GM21576 (cell line): Measurements from ENCODE around the gene ZMIZ2.
"Not testable (repeated sequence)": the region's sequence is repeated elsewhere in the genome, so short reads cannot be mapped to it uniquely, and the experiment has no call there.

Source experiments
- ATAC-seq: cut with Tn5 transposase; IDR thresholded peaks from one replicate; pipeline ENCODE4 v1.9.1; 2021; ENCODE audit warnings: mild to moderate bottlenecking, moderate library complexity; ENCODE audit not compliant: unreplicated experiment

The ZMIZ2 gene, protein sequence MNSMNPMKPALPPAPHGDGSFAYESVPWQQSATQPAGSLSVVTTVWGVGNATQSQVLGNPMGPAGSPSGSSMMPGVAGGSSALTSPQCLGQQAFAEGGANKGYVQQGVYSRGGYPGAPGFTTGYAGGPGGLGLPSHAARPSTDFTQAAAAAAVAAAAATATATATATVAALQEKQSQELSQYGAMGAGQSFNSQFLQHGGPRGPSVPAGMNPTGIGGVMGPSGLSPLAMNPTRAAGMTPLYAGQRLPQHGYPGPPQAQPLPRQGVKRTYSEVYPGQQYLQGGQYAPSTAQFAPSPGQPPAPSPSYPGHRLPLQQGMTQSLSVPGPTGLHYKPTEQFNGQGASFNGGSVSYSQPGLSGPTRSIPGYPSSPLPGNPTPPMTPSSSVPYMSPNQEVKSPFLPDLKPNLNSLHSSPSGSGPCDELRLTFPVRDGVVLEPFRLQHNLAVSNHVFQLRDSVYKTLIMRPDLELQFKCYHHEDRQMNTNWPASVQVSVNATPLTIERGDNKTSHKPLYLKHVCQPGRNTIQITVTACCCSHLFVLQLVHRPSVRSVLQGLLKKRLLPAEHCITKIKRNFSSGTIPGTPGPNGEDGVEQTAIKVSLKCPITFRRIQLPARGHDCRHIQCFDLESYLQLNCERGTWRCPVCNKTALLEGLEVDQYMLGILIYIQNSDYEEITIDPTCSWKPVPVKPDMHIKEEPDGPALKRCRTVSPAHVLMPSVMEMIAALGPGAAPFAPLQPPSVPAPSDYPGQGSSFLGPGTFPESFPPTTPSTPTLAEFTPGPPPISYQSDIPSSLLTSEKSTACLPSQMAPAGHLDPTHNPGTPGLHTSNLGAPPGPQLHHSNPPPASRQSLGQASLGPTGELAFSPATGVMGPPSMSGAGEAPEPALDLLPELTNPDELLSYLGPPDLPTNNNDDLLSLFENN

DNA sequence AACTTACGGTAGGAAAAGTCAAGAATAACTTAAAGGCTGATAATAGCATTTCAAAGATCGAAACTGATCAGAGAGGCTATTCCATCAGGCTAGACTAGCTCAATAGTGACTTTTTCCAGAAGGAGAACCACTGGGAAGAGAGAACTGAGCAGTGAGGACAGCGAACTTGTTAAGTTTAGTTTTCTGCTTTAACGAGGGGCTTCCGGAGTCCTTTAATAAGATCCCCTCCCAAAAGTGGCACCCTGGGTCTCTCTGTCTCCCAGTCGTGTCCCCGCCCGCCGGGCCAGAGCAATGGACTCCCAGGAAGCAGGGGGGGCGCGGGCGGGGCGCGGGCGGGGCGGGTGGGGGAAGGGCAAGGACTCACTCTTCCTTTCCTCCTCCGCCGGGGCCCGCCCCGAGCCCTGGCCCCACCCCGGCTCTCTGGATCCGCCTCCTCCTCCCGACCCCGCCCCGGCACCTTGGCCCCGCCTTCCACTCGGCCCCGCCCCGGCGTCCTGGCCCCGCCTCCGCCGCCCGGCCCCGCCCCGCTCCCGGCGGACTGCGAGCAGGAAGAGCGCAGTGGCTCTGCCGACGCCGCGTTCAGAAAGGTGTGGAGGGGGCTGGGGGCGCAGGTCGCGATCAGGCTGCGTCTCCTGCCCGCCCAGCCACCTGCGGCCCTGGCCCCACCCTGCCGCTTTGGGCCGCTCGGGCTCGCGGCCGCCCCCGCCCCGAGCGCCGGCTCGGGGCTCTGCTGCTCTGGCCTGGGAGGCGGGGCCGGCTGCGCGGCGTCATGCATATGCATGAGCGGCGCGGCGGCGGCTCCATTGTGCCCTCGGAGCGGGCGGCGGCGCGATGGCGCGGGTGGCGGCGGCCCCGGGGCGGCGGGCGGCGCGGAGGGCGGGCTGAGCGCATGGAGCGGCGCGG, at the start of gene ZMIZ2:
TSS of gene ZMIZ2 (plus strand) at position 803 of the 903 bp plus-strand sequence. CDS start 7,403 bp downstream, outside the sequence.
- ATAC-seq, result peak; percentile 57

DNA sequence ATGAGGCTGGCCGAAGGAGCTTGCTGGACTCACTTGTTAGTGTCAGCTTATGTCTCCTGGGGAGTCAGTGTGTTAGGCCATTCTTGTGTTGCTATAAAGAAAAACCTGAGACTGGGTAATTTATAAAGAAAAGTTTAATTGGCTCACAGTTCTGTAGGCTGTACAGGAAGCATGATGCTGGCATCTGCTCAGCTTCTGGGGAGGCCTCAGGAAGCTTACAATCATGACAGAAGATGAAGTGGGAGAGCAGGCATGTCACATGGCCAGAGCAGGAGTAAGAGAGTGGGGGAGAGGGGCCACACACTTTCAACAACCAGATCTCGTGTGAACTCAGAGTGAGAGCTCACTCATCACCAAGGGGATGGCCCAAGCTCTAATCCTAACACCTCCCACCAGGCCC, 49.0 kb upstream of the ZMIZ2 start:
- not testable (repeated sequence) for ATAC-seq

DNA sequence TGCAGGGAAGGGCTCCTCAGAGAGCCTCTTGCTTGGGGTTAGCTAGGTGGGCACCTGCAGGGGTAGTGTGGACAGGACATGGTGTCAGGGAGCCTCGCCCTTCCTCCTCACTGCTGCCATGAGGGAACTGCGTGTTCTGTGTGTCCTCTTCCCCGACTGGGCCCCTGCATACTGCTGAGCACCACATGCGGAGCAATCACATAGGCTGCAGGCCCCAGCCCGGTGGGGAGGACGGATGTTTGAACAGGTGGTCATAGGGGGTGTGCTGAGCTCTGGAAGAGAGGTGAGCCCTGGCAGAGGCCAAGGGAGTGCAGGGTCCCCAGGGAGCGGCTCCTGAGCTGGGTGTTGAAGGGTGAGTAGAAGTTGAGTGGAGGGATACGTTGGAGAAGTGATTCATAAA, 48.3 kb upstream of the ZMIZ2 start:
- no peak for ATAC-seq

DNA sequence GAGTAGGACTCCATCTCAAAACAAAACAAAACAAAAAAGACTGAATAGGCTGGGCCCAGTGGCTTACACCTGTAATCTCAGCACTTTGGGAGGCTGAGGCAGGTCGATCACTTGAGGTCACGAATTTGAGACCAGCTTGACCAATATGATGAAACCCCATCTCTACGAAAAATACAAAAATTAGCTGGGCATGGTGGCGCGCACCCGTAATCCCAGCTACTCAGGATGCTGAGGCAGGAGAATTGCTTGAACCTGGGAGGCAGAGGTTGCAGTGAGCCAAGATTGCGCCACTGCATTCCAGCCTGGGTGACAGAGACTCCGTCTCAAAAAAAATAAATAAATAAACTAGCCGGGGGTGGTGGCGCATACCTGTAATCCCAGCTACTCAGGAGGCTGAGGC, 45.3 kb upstream of the ZMIZ2 start:
- ATAC-seq, result not testable (repeated sequence)

DNA sequence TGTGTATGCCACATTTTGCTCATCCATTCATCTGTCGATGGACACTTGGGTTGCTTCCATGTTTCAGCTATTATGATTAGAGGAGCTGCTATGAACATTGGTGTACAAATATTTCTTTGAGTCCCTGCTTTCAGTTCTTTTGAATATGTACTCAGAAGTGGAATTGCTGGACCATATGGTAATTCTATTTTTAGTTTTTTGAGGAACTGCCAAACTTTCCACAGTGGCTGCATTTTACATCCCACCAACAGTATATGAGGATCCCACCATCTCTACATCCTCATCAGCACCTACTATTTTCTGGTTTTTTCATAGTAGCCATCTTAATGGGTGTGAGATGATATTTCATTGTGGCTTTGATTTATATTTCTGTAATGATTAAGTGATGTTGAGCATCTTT, 44.7 kb upstream of the ZMIZ2 start:
- ATAC-seq, result no peak

DNA sequence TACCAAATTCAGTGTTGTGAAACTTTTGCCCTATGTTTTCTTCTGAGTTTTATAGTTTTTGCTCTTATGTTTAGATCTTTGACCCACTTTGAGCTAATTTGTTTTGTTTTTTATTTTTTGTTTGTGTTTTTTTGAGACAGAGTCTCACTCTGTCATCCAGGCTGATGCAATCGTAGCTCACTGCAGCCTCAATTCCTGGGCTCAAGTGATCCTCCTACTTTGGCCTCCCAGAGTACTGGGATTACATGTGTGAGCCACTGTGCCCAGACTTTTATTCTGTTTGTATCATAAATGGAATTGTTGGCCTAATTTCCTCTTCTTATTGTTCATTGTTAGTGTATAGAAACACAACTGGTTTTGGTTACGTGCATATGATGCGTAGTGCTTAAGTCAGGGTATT, 43.2 kb upstream of the ZMIZ2 start:
- ATAC-seq, result no peak

DNA sequence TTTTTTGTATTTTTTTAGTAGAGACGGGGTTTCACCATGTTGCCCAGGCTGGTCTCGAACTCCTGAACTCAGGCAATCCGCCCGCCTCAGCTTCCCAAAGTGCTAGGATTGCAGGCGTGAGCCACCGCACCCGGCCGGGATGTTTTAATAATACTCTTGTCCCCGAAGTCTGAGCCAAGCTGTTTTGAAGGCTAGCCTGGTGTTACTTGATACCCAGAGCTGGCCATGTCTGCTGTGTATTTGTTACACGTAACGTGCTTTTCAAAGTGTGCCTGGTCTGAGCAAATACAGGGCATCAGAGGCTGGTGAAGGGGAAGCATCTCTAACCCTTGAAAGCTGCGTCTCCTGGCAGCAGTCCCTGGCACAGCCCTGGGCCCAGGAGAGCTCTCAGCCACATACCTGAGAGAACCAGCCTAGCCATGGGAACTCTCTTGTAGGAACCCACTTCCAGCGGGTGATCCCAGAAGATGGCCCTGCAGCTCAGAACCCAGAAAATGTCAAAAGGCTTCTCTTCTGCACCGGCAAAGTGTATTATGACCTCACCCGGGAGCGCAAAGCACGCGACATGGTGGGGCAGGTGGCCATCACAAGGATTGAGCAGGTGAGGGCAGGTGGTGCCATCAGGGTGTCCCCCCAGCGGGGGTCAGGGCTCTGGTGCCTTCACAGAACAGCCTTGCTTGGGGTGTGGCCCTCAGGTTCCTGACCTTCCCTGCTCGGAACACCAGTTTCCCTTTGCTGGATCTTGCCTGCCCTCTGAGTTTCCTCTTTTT, 41.7 kb upstream of the ZMIZ2 start:
- no peak for ATAC-seq

DNA sequence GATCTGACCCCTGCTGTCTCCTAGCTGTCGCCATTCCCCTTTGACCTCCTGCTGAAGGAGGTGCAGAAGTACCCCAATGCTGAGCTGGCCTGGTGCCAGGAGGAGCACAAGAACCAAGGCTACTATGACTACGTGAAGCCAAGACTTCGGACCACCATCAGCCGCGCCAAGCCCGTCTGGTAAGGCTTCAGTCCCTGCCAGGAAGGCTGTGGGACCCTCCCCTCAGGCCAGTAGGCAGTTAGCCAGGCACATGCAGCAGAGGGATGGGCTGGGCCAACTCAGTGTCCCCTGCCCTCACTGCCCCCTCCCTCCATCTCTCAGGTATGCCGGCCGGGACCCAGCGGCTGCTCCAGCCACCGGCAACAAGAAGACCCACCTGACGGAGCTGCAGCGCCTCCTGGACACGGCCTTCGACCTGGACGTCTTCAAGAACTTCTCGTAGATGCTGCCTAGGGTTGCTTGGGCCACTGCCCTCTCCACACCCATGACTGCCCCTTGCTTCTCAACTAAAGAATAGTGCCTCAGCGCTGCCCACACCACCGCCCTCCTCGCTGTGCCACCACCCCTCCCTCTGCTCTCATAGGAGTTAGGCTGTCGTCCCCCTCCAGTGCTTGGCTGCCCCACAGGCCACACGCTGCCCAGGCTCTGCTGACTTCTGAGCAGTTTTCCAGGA, 41.0 kb upstream of the ZMIZ2 start:
- ATAC-seq, result no peak

DNA sequence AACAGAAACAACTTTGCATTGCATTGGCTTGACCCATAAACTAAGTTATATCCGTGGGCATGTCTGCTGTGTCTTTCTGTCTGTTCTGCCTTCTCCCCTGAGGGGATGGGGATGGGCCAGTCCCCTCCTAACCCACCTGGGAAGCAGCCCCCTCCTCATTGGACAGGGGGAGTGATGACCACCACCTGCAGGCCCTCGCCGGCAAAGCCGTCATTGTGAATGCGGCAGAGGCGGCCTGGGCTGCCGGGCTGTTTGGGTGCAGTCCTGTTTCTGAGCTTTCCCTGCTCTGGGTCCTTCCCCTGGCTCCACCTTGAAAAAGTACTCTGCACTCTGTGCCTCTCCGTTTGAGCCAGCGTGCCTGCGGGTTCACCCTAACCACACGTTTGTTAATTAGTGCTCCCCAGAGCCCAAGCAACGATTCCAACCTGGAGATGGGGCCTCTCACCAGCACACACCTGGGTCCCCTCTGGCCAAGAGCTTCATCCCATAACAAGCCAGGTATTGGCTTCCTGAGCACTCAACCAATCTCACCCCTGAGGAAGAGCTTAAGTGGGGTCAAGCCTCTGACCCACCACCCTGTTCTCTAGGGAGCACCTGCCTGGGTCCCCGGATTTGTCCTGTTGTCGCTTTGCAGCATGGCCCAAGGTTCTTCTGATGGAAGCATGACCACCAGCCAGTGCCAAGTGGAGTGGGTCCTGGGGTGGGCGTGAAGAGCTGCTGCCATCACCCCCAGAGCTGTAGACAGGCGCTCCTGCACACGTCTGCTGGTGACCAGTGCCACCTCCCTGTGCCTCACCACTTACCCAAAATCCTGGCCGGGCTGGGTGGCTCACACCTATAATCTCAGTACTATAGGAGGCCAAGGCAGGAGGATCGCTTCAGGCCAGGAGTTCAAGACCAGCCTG, 39.4 kb upstream of the ZMIZ2 start:
- no peak for ATAC-seq

DNA sequence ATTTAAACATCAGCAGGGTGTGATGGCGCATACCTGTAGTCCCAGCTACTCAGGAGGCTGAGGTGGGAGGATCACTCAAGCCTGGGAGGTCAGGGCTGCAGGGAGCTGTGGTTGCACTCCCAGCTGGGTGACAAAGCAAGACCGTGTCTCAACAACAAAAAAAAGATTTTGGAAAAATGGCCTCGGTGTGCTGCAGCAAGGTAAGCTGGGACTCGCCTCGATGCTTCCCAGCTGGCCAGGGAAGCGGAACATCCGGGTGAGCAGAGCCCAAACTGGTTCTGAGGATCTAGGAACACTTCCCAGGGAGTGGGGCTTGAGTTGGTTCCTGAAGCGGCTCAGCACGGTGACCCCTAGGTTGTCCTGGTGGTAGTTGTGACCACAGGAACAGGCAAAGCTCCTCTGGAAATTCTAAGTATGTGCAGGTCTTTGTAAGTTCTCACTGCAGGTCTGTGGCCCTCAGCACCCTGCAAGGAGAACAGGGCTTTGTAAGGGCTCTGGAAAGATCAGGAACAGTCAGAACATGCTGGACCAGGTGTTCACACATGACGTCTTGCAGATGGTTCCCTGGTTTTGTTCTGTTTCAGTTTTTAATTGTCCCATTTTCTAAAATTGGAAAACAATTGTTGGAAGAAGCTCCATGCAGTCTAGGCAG, 38.6 kb upstream of the ZMIZ2 start:
- ATAC-seq, result no peak

DNA sequence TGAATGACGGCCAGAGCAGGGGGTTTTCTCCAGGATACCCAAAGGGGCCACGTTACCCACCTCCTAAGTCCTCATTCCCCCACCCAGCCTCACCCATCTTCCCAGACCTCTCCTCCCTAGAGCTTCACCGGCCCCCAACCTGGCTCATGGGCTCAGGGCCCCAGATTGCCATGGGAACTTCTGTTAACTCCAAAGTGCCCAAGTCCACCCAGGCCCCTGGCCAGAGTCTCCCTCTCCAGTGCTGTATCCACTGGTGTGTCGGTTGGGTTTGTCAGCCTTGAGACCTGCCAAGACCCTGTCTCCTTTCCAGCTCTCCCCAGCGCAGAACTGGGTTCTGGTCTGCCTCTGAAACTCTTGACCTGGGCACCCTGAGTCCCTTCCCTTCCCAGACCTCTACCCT, 37.1 kb upstream of the ZMIZ2 start:
- ATAC-seq, result no peak

DNA sequence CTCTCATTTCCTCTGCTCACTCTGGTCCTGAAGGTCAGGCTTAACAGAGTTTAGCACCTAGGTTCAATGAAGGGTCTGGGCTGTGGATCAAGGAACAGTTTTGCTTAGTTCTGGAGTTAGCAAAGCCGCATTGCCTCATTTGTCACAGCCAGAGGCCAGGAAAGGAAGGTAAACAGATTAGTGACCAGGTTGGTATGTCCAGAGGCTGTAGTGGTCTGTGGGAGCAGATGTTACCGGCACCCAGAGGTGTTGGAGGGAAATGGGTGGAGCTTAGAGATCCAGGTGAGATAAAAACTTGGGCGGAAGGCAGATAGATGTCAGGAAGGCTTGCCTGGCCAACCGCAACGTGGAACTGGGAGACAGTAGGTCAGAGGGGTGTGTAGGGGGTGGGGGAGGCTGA, 36.6 kb upstream of the ZMIZ2 start:
- no peak for ATAC-seq

DNA sequence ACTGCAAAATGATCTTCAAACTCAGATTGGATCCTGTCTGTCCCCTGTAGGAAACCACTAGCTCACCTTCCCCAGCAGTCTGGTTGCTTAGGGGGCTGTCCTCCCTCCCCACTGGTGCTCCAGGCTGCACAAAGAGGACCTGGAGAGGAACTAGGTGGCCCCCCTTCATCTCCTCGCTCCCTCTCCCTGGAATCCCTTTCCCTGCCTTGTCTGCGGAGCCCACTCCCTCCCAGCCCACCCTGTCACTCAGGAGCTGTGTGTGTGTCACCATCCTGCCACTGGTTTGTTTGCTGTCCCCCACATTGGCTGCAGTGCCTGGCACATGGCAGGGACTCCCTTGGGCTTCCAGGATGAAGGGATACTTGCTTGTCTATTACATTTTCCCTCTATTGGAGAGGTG, 35.5 kb upstream of the ZMIZ2 start:
- ATAC-seq, result no peak

DNA sequence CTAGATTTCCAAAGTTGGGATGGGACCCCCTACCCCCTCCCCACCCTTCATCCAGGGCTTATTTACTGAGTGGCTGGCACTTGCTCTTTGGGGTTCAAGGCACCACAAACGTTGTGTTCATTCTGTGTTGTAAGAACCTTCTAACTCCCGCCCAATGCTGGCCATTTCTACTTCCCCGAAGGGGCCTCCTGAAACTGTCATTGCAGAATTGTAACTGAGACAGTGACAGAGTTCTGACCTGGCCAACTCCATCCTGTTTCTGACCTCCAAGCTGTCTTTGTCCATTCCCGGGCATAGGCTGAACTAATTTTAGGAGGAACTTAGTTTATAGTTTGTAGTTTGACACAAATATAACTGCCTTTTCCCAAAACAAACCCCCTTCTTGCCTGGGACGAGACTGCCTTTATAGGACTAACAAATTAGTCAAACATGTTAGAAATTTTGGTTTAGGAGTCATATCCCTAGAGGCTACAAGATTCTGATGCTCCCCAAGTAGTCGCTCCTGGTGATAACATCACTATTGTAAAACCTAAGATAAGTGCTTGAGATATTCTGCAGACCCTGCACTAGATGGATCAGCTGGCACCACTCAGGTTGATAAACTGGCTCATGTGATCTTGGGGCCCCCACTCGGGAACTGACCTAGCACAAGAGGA, 34.8 kb upstream of the ZMIZ2 start:
- ATAC-seq, result no peak

DNA sequence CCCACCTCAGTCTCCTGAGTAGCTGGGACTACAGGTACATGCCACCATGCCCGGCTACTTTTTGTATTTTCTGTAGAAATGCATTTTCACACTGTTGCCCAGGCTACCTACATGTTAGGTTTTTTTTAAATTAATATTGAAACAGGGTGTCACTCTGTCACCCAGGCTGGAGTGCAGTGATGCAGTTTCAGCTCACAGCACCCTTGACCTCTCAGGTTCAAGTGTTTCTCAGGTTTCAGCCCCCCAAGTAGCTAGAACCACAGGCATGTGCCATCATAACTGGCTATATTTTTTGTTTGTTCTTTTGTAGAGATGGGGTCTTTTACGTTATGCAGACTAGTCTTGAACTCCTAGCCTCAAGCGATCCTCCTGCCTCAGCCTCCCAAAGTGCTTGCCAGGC, 32.4 kb upstream of the ZMIZ2 start:
- ATAC-seq, result no peak

DNA sequence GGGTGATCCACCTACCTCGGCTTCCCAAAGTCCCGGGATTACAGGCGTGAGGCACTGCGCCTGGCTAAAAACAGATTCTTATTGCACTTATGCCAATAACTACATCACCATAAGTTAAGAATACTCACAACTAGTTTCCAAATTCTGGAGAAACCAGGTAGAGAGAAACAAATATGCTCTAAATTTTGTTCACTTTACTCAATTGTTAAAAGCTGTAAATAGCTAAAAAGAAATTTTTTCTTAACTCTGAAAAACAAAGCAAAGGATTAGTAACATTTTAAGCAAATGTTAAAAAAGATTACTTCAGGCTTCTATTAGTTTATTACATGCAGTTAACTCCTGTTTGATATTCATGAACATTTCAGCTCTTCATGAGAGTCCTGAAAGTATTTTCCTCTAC, 28.3 kb upstream of the ZMIZ2 start:
- ATAC-seq, result no peak

DNA sequence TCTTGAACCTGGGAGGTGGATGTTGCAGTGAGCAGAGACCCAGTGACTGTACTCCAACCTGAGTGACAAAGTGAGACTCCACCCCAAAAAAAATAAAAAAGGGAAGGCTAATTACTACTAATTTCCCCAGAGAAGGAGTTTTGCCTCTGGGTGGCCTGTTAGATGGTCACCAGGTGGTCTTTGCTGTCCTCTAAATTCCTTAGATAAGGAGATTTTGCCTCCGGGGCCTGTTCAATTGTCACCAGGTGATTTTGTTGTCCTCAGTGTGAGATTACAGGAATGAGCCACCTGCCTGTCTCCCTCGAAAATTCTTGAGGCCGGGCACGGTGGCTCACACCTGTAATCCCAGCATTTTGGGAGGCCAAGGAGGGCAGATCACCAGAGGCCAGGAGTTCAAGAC, 24.4 kb upstream of the ZMIZ2 start:
- no peak for ATAC-seq

DNA sequence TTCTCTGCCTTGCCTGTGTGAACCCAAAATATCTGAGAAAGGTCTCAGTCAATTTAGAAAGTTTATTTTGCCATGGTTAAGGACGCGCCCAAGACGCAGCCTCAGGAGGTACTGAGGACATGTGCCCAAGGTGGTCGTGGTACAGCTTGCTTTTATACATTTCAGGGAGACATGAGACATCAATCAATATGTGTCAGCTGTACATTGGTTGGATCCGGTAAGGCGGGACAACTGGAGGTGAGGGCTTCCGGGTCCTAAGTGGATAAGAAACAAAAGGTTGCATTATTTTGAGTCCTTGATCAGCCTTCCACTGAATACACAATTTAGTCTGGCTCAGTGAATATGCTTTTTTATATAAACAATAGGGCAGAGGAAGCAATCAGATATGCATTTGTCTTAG, 22.4 kb upstream of the ZMIZ2 start:
- not testable (repeated sequence) for ATAC-seq
